ENCODE results near the gene ATG2A. TPM values are rescaled to one million over a fixed set of nuclear protein-coding genes. Genes with fewer than 3 reads are reported as not detected.

Gene ATG2A
- total and polyA plus RNA-seq, 2 of the 8 experiments (the other 6 are each of a cell fraction or from before 2014, with no cell fraction given): 12.1 to 22.1 TPM

DNA sequence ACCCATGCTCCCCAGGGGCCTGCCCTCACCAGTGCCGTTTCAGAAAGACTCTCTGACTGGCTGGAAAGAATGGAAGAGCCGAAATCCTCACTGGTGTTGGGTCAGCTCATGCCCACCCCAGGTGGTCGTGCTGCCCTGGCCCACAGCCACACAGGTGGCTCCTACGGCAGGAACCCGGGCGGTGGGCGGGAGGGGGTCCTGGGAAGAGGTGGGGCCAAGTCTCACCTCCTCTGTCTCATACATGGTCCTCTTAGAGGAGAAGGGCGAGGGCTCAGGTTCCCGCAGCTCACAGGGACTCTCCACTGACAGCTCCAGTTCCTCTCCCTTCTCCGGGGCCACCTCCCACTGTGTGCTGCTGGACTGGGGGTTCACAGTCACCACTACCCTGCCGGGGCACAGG lies 8.2 kb downstream of the ATG2A start:
- H2AFZ ChIP-seq (ENCODE audit: low read length): no peak overlapping the region
- H3K27ac ChIP-seq (ENCODE audit: low read depth, low read length): no peak overlapping the region
- H3K56ac ChIP-seq (replicated peaks; ENCODE audit: insufficient read length, low read depth, low read length): no peak overlapping the region
- H3K36me3 ChIP-seq (ENCODE audit: control insufficient read depth in 2 of 4, insufficient read depth in 4 of 4, low read length in 3 of 4): peaks cover 4 to 24% (median 18%) of the 10 kb centered on the region in 4 experiments; a peak in 6 of 8 replicates
- ChIA-PET CTCF (ENCODE audit: partially characterized antibody) (interaction anchor here (1.0 to 2.6 kb wide), 3 partner anchors 15 to 88 kb away, joined by 3 to 11 read pairs (median 3); partner anchors contain the start of gene BATF2), POLR2A (ENCODE audit: partially characterized antibody) (no interaction called here)
- no peaks in the 10 kb centered on the region for H3K9me3 ChIP-seq (ENCODE audit: insufficient read depth in 2 of 2, low read depth in 1 of 2, low read length in 1 of 2)
- TF ChIP-seq EZH2 (IDR thresholded peaks at IDR 0.05; ENCODE audit: low read depth, low read length, severe bottlenecking): no peak
- TF ChIP-seq YY1 (IDR thresholded peaks at IDR 0.05; ENCODE audit: low read depth, low read length): no peak
- TF ChIP-seq CHD1 (IDR thresholded peaks at IDR 0.05; ENCODE audit: low read depth, low read length): no peak
- TF ChIP-seq, protein P1, sequence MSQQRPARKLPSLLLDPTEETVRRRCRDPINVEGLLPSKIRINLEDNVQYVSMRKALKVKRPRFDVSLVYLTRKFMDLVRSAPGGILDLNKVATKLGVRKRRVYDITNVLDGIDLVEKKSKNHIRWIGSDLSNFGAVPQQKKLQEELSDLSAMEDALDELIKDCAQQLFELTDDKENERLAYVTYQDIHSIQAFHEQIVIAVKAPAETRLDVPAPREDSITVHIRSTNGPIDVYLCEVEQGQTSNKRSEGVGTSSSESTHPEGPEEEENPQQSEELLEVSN (IDR thresholded peaks at IDR 0.05): no peak
- TF ChIP-seq POLR2A (IDR thresholded peaks at IDR 0.05; ENCODE audit: control extremely low read depth in 1 of 2, low read depth in 2 of 2, low read length in 2 of 2): no peak
- no peak for TF ChIP-seq TEAD4 (IDR thresholded peaks at IDR 0.05; ENCODE audit: low read depth, low read length)
- TF ChIP-seq SIX5 (IDR thresholded peaks at IDR 0.05; ENCODE audit: low read depth, low read length): no peak
- TF ChIP-seq EP300 (IDR thresholded peaks at IDR 0.05; ENCODE audit: borderline replicate concordance in 1 of 2, low read depth in 2 of 2, low read length in 2 of 2): no peak
- no peak for TF ChIP-seq PHF8 (conservative IDR thresholded peaks at IDR 0.05; ENCODE audit: low read depth, low read length)
- no peak for TF ChIP-seq POU5F1 (IDR thresholded peaks at IDR 0.05; ENCODE audit: low read depth, low read length)
- TF ChIP-seq TCF12 (IDR thresholded peaks at IDR 0.05; ENCODE audit: low read depth, low read length): no peak
- TF ChIP-seq NRF1 (IDR thresholded peaks at IDR 0.05; ENCODE audit: low read depth, low read length): no peak
- no peak for TF ChIP-seq GABPA (IDR thresholded peaks at IDR 0.05; ENCODE audit: borderline replicate concordance, insufficient read depth, low read length)
- 84% methylated on average over 8 of the region's 11 CpGs; no CpG with 5 or more reads in 1 of the 2 experiments for WGBS, 2 experiments (ENCODE audit: extremely low coverage in 1 of 2, insufficient coverage in 1 of 2, insufficient read length in 1 of 2, insufficient replicate concordance in 2 of 2, low coverage in 1 of 2, low lambda C conversion rate in 2 of 2, missing lambda C conversion rate in 1 of 2)
- H4K8ac ChIP-seq (ENCODE audit: extremely low read depth, insufficient read depth, low read length): no peak overlapping the region
- H3K23ac ChIP-seq (ENCODE audit: insufficient read length): no peak overlapping the region
- H2AK5ac ChIP-seq (ENCODE audit: low read depth, low read length): no peak overlapping the region
- H3K79me2 ChIP-seq (ENCODE audit: control insufficient read depth in 1 of 2, insufficient read depth in 2 of 2, low read length in 2 of 2): no peaks in the 10 kb centered on the region
- no peak overlapping the region for H3K18ac ChIP-seq (ENCODE audit: extremely low read depth, low read length)
- H4K91ac ChIP-seq (replicated peaks; ENCODE audit: insufficient read length, low read length): no peak overlapping the region
- H3K23me2 ChIP-seq (ENCODE audit: low read depth, low read length): no peaks in the 10 kb centered on the region
- no peak overlapping the region for H3K4ac ChIP-seq (replicated peaks; ENCODE audit: insufficient read length, low read depth, low read length)
- no peaks in the 10 kb centered on the region for H3K79me1 ChIP-seq (ENCODE audit: low read depth, low read length)
- H3K4me2 ChIP-seq (ENCODE audit: insufficient read depth in 1 of 2, low read depth in 2 of 2, low read length in 2 of 2): no peak overlapping the region
- no peaks in the 10 kb centered on the region for H3K27me3 ChIP-seq (replicated peaks in 1 of 4; ENCODE audit: control insufficient read depth in 3 of 4, extremely low read depth in 1 of 4, insufficient read depth in 3 of 4, low read length in 3 of 4)
- no peak overlapping the region for H3K9ac ChIP-seq (replicated peaks in 1 of 4; ENCODE audit: extremely low read depth in 1 of 4, low read depth in 3 of 4, low read length in 3 of 4)
- peaks cover 2 to 4% of the 10 kb centered on the region in 2 experiments for H4K20me1 ChIP-seq (replicated peaks in 1 of 2; ENCODE audit: control insufficient read depth in 1 of 2, insufficient read depth in 2 of 2, low read length in 2 of 2)
- H2BK20ac ChIP-seq (ENCODE audit: low read length): no peak overlapping the region
- H2BK15ac ChIP-seq (ENCODE audit: low read length): no peak overlapping the region
- no peaks in the 10 kb centered on the region for H3K4me1 ChIP-seq (replicated peaks in 1 of 4; ENCODE audit: control insufficient read depth in 3 of 4, insufficient read depth in 4 of 4, low read length in 3 of 4)
- FAIRE-seq (no peak), DNase-seq (ENCODE audit: low read depth in 1 of 2, low spot score in 2 of 2) (no peak)
- H3K4me3 ChIP-seq (ENCODE audit: extremely low read depth in 1 of 4, insufficient read depth in 2 of 4, low read depth in 3 of 4, low read length in 4 of 4): no peak overlapping the region
- H2BK12ac ChIP-seq (ENCODE audit: low read depth, low read length): no peak overlapping the region
- H3K14ac ChIP-seq (ENCODE audit: insufficient read length): no peak overlapping the region
- H4K5ac ChIP-seq (ENCODE audit: insufficient read length, low read depth, low read length): no peak overlapping the region
- H2BK120ac ChIP-seq (replicated peaks; ENCODE audit: low read depth, low read length): no peak overlapping the region
- no peak overlapping the region for H2BK5ac ChIP-seq (ENCODE audit: low read depth, low read length)
